ENCODE data around the gene JADE3. TPM values are rescaled to one million over a fixed set of nuclear protein-coding genes. Genes with fewer than 3 reads are reported as not detected.

The JADE3 gene
- total RNA-seq, 1 experiment from 2014 or later = 7.8 TPM

GRCh38 chrX:47093248-47093647 lies 181.0 kb downstream of the JADE3 start:
- H3K27ac Mint-ChIP-seq (ENCODE audit: low read depth, unreplicated experiment) = no peak overlapping the region
- no TSS peak for BruUV-seq (replicated peaks)
- H3K4me1 Mint-ChIP-seq (ENCODE audit: insufficient read depth, unreplicated experiment) = no peaks in the 10 kb centered on the region
- H3K4me3 Mint-ChIP-seq (ENCODE audit: unreplicated experiment) = no peak overlapping the region
- H3K27me3 Mint-ChIP-seq (ENCODE audit: insufficient read depth, unreplicated experiment) = peaks cover 88% of the 10 kb centered on the region
- no peaks in the 10 kb centered on the region for H3K36me3 Mint-ChIP-seq (ENCODE audit: insufficient read depth, unreplicated experiment)
- TF ChIP-seq, protein P1, sequence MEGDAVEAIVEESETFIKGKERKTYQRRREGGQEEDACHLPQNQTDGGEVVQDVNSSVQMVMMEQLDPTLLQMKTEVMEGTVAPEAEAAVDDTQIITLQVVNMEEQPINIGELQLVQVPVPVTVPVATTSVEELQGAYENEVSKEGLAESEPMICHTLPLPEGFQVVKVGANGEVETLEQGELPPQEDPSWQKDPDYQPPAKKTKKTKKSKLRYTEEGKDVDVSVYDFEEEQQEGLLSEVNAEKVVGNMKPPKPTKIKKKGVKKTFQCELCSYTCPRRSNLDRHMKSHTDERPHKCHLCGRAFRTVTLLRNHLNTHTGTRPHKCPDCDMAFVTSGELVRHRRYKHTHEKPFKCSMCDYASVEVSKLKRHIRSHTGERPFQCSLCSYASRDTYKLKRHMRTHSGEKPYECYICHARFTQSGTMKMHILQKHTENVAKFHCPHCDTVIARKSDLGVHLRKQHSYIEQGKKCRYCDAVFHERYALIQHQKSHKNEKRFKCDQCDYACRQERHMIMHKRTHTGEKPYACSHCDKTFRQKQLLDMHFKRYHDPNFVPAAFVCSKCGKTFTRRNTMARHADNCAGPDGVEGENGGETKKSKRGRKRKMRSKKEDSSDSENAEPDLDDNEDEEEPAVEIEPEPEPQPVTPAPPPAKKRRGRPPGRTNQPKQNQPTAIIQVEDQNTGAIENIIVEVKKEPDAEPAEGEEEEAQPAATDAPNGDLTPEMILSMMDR (IDR thresholded peaks at IDR 0.05; ENCODE audit: unreplicated experiment) = no peak
- POLR2A ChIA-PET = interaction anchor here (0.7 to 1.5 kb wide), 4 partner anchors 36 to 334 kb away, joined by 3 to 4 read pairs (median 3); partner anchors contain the start of gene NDUFB11
- H3K9me3 Mint-ChIP-seq (ENCODE audit: unreplicated experiment) = no peaks in the 10 kb centered on the region
- intact Hi-C loops (cut with micrococcal nuclease) = loop anchor here (1.0 to 5.0 kb wide), 3 partner anchors 190 to 536 kb away; partner anchors contain the start of gene SLC9A7
- CTCF ChIA-PET = interaction anchor here (0.5 to 2.0 kb wide), 21 partner anchors 9 to 1001 kb away, joined by 3 to 6 read pairs (median 3); partner anchors contain the start of gene RGN
- peak; percentile 47 for DNase-seq (ENCODE audit: unreplicated experiment)

DNA sequence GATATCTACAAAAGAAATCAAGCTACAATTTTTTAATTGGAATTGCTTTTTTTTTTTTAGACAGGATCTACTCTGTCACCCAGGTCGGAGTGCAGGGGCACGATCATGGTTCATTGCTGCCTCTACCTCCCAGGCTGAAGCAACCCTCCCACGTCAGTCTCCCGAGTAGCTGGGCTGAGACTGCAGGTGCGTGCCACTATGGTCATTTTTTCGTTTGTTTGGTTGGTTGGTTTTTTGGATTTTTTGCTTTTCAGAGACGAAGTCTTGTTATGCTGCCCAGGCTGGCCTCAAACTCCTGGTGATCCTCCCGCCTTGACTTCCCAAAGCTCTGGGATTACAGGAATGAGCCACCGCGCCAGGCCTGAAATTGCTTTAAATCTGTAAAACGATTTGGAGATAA lies 181.6 kb downstream of the JADE3 start:
- peaks cover 88% of the 10 kb centered on the region for H3K27me3 Mint-ChIP-seq (ENCODE audit: insufficient read depth, unreplicated experiment)
- H3K36me3 Mint-ChIP-seq (ENCODE audit: insufficient read depth, unreplicated experiment) = no peaks in the 10 kb centered on the region
- no peaks in the 10 kb centered on the region for H3K9me3 Mint-ChIP-seq (ENCODE audit: unreplicated experiment)
- no peak for DNase-seq (ENCODE audit: unreplicated experiment)
- intact Hi-C loops (cut with micrococcal nuclease) = loop anchor here (1.0 to 5.0 kb wide), 3 partner anchors 191 to 537 kb away; partner anchors contain the start of gene SLC9A7
- TF ChIP-seq, protein P1 (IDR thresholded peaks at IDR 0.05; ENCODE audit: unreplicated experiment) = no peak
- H3K4me3 Mint-ChIP-seq (ENCODE audit: unreplicated experiment) = no peak overlapping the region
- CTCF ChIA-PET = interaction anchor here (0.6 to 2.0 kb wide), 19 partner anchors 9 to 1001 kb away, joined by 3 to 6 read pairs (median 3); partner anchors contain the start of gene RGN
- no peaks in the 10 kb centered on the region for H3K4me1 Mint-ChIP-seq (ENCODE audit: insufficient read depth, unreplicated experiment)
- BruUV-seq (replicated peaks) = no TSS peak
- no peak overlapping the region for H3K27ac Mint-ChIP-seq (ENCODE audit: low read depth, unreplicated experiment)
- POLR2A ChIA-PET = interaction anchor here (0.7 to 0.8 kb wide), 2 partner anchors 35 to 333 kb away, joined by 3 read pairs; no protein-coding TSS in a partner anchor

GRCh38 chrX:47097018-47097417 lies 184.8 kb downstream of the JADE3 start:
- POLR2A ChIA-PET = no interaction called here
- TF ChIP-seq, protein P1 (IDR thresholded peaks at IDR 0.05; ENCODE audit: unreplicated experiment) = no peak
- no peaks in the 10 kb centered on the region for H3K9me3 Mint-ChIP-seq (ENCODE audit: unreplicated experiment)
- H3K27me3 Mint-ChIP-seq (ENCODE audit: insufficient read depth, unreplicated experiment) = peaks cover 80% of the 10 kb centered on the region
- intact Hi-C loops (cut with micrococcal nuclease) = no loop called here
- CTCF ChIA-PET = interaction anchor here (0.7 to 1.1 kb wide), 2 partner anchors 294 to 371 kb away, joined by 3 read pairs; no protein-coding TSS in a partner anchor
- no peaks in the 10 kb centered on the region for H3K36me3 Mint-ChIP-seq (ENCODE audit: insufficient read depth, unreplicated experiment)
- no peak overlapping the region for H3K27ac Mint-ChIP-seq (ENCODE audit: low read depth, unreplicated experiment)
- H3K4me1 Mint-ChIP-seq (ENCODE audit: insufficient read depth, unreplicated experiment) = no peaks in the 10 kb centered on the region
- BruUV-seq (replicated peaks) = no TSS peak
- no peak for DNase-seq (ENCODE audit: unreplicated experiment)
- no peak overlapping the region for H3K4me3 Mint-ChIP-seq (ENCODE audit: unreplicated experiment)

DNA sequence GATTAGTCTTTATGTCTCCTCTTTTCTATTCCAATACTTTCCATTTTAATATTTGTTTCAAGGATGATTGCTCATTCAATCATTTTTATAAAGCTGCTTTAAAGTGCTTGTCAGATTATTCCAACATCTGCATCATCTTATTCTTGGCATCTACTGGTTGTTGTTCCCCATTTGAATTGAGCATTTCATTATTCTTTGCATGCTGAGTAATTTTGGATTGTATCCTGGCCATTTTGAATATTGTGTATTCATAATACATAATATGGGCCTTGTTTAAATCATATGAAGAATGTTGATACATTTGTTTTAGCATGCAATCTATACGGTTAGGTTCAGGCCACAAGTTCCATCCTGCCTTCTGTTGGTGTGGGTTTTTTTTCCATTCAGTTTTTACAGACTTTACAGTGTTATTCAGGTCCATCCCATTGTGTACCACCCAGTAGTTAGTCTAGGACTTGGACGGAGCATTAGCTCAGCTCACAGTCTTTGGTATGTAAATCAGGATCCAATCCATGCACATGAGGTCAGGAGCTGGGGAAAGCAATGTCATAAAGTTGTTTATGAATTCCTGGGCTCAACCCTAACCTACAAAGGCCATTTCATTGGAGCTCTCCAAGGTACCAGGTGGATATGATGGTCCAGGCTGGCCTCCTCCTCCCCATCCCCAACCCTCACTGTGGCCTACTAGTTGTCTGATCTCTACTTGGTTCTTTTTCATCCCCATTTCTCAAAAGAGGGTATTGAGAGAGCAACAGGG lies 186.3 kb downstream of the JADE3 start:
- Mint-ChIP-seq H3K4me1 (ENCODE audit: insufficient read depth, unreplicated experiment) (no peaks in the 10 kb centered on the region), H3K36me3 (ENCODE audit: insufficient read depth, unreplicated experiment) (no peaks in the 10 kb centered on the region), H3K27ac (ENCODE audit: low read depth, unreplicated experiment) (no peak overlapping the region), H3K9me3 (ENCODE audit: unreplicated experiment) (no peaks in the 10 kb centered on the region), H3K27me3 (ENCODE audit: insufficient read depth, unreplicated experiment) (peaks cover 72% of the 10 kb centered on the region), H3K4me3 (ENCODE audit: unreplicated experiment) (no peak overlapping the region)
- POLR2A ChIA-PET = interaction anchor here (0.6 to 1.0 kb wide), 3 partner anchors 58 to 328 kb away, joined by 3 to 6 read pairs (median 3); no protein-coding TSS in a partner anchor
- TF ChIP-seq, protein P1 (IDR thresholded peaks at IDR 0.05; ENCODE audit: unreplicated experiment) = no peak
- DNase-seq (ENCODE audit: unreplicated experiment) = no peak
- BruUV-seq (replicated peaks) = no TSS peak
- intact Hi-C loops (cut with micrococcal nuclease) = no loop called here
- CTCF ChIA-PET = interaction anchor here (0.5 kb wide), 1 partner anchor 509 kb away, joined by 3 read pairs; no protein-coding TSS in a partner anchor

Data from MCF 10A (cell line).